GM12864 (cell line): ENCODE measurements around the gene LSP1.
"Not testable (repeated sequence)": the region's sequence is repeated elsewhere in the genome, so short reads cannot be mapped to it uniquely, and the experiment has no call there.

Experiments
- DNase-seq: peaks from one replicate; pipeline ENCODE4 v3.0.0-alpha.2; 2011; ENCODE audit warnings: low read depth
- H3K4me3 ChIP-seq: 2 replicates; pipeline ENCODE4 v1.5.1; 2011; ENCODE audit warnings: mild to moderate bottlenecking, low read depth, low read length, control low read depth
- TF ChIP-seq, protein P1 (sequence below): IDR thresholded peaks from 2 replicates; pipeline ENCODE4 v1.5.1; 2011; ENCODE audit warnings: low read depth, mild to moderate bottlenecking, moderate library complexity, low read length, control low read depth, inconsistent platforms; ENCODE audit errors: missing control alignments

LSP1 gene

GRCh38 chr11:1936072-1936780, 83.3 kb downstream of the LSP1 start:
- TF ChIP-seq, protein P1, sequence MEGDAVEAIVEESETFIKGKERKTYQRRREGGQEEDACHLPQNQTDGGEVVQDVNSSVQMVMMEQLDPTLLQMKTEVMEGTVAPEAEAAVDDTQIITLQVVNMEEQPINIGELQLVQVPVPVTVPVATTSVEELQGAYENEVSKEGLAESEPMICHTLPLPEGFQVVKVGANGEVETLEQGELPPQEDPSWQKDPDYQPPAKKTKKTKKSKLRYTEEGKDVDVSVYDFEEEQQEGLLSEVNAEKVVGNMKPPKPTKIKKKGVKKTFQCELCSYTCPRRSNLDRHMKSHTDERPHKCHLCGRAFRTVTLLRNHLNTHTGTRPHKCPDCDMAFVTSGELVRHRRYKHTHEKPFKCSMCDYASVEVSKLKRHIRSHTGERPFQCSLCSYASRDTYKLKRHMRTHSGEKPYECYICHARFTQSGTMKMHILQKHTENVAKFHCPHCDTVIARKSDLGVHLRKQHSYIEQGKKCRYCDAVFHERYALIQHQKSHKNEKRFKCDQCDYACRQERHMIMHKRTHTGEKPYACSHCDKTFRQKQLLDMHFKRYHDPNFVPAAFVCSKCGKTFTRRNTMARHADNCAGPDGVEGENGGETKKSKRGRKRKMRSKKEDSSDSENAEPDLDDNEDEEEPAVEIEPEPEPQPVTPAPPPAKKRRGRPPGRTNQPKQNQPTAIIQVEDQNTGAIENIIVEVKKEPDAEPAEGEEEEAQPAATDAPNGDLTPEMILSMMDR: no peak
- H3K4me3 ChIP-seq: no peak overlapping the region
- no peak for DNase-seq

DNA sequence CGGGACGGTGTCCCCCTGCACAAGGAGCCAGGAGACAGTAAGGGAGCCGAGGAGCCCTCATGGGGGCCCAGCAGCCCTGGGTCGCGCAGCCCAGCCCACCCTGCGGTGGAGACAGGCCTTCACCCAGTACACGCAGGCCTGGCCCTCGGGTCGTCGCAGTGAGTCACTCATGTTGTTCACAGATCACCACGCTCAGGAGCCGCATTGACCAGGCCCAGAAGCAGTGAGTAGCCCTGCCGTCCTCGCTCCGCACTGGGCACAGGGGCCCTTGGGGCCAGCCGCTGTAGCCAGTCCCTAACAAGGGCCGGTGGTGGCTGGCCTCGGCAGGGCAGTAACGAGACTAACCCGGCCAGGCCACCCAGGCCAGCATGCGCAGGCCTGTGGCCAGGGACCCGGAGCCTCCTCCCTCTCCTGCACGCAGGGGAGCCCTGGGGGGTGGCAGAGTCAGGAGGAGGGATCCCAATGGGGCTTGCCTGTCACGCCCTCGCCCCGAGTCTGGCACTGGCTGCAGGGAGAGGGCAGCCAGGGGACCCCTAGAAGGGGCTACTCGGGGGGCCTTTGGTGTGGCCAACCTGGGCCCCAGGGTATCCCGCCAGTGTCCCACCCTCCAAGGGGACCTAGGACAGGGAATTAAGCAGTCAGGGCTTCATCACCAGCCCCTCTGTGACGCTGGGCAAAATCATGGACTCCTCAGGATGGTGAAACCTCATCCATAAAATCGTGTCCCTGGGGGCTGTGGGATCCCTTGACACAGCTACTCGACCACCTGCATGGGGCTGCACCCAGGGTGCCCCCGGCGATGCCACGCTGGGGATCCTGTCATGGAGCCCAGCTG, 84.1 kb downstream of the LSP1 start:
- DNase-seq: no peak
- H3K4me3 ChIP-seq: no peak overlapping the region
- TF ChIP-seq, protein P1: no peak

- no peak for DNase-seq
- TF ChIP-seq, protein P1: no peak
- no peak overlapping the region for H3K4me3 ChIP-seq
Measured at GRCh38 chr11:1937616-1938342, 84.9 kb downstream of the LSP1 start.

DNA sequence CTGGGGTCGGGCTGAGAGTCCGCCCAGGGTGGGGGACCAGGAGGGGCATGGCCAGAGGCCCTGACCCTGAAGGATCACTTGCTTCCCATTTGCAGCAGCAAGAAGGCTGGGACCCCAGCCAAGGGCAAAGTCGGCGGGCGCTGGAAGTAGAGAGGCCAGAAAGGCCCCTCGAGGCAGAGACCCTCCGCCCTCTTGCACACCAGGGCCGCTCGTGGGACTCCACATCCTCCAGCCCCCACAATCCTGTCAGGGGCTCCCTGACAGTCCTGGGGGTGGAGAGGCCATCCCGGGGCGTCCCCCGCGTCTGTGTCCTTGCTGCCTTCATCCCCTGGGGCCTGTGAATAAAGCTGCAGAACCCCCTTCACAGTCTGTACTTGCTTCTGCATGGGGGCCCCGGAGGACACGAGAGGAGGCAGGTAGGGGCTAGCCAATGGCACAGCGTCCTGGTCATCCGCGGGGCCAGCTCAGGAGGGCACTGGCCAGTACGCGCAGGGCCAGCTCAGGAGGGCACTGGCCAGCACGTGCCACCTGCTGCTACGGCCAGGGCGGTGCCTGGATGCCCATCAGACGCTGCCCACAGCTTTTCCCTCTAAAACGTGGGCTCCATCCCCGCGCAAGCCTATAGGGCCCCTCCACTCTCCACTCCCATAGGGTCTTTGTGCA, 85.6 kb downstream of the LSP1 start:
- TF ChIP-seq, protein P1: no peak

DNA sequence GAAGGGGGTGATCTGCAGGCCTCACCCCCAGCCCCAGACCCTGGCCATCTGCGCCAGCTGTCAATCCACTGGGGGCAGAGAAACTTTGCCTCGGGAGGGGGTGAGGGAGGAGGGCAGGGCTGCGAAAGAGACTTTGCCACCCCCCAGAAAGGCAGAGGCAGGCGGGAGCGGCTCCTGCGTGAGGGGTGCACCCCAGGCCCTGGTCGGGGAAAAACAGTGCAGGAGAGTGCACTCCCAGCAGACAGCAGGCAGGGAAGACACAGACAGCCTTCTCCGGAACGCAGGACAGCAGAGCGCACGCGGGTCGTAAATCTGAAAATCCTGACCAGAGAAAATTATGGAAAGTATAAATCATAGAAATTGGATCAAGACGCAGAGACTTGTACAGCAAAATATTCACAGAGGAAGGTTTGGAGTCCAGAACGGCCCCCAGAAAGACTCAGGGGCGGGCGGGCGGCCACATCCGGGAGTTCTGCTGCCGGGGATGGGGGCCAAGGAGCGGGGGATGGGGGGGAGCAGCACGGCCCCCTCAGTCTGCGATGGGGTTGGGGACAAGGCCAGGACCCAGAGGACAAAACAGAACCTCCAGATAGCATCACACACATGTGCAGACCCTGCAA, 86.2 kb downstream of the LSP1 start:
- DNase-seq: no peak
- TF ChIP-seq, protein P1: no peak

More for the DNA sequence above, 85.6 kb downstream of the LSP1 start:
- no peak overlapping the region for H3K4me3 ChIP-seq
- DNase-seq: no peak

DNA sequence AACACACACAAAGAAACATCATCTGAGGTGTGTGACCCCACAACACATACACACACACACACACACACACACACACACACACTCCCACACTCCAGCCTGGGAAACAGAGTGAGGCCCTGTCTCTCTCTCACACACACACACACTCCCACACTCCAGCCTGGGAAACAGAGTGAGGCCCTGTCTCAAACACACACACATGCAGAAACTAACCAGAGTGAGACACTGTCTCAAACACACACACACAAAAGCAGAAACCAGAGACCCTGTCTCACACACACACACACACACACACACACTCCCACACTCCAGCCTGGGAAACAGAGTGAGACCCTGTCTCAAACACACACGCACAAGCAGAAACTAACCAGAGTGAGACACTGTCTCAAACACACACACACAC, 86.9 kb downstream of the LSP1 start:
- DNase-seq: not testable (repeated sequence)

More for the DNA sequence above, 86.2 kb downstream of the LSP1 start:
- H3K4me3 ChIP-seq: no peak overlapping the region

More for the DNA sequence above, 86.9 kb downstream of the LSP1 start:
- H3K4me3 ChIP-seq: not testable (repeated sequence)
